UCSD-AML1 (cell line): Measurements from ENCODE around the gene SCD5.

Experiments used
- DNase-seq: peaks from one replicate; lab custom pipeline; 2025; ENCODE audit not compliant: unreplicated experiment; lab: John Stamatoyannopoulos, UW

SCD5 gene

DNA sequence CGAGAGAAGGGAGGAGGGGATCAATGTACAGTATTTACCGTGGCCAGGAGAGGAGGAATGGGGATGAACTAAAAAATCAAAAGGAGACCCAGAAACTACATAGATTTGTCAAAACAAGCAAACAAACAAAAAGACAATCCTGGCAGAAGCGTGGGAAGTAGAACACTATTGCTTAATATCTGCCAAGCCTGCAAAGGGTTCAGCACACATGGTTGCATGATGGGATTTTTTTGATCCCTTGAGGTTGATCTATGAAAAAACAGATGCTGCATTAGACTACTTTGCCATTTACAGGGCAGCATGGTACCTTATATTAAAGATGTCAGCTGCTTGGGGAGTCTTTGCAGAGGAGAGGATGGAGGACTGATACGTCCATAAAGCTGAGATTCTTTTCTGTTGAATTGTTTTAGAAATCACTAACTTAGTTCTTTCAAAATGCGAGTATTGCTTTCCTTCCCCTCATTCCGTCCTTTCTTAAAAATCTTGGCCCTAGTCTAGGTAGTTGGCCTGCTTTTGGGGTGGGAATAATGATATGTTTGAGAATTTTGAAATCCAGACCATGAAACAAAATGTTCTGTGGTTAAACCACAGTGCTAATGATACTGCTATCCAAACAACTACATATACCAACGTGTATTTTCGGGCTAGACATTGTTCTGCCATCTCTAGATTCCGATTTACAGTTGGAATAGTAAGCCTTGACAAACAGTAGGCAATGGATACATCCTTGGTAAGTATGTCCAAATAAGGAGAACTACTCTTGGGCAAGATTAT lies 197.2 kb downstream of the SCD5 start:
- DNase-seq: no peak

DNA sequence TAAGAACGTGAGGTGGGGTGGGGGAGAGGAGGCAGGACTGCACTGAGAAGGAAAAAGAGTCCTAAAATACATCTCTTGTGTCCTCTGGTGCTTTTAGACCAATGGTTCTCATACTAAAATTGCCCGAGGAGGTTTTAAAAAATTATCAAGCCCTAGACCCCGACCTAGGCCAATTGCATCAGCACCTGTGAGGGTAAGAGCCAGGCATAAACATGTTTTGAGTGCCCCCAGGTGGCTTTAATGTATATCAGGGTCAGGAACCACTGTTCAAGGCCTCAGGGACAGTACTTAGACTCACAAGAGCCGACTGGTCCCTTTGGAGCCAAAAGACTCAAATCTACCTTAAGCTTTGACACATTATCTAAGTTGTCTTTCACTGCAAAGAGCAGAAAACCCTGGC lies 199.3 kb downstream of the SCD5 start:
- no peak for DNase-seq

DNA sequence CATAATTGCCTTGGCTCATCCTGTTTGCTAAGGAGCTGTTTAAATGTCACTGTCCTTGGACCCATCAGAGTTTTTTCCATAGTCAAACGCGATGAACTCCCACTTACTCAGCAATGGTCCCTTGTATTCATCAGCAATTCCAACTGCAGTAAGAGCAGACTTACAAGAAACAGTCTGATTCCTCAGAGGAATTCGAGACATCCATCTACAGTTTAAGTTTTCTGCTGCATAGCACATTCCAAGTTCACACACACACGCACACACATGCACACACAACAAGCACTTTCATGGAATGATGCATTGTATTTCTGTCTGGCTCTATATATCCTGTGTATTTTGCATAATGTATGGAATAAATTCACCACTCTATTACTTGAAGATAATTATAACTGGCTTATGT lies 204.1 kb downstream of the SCD5 start:
- no peak for DNase-seq

DNA sequence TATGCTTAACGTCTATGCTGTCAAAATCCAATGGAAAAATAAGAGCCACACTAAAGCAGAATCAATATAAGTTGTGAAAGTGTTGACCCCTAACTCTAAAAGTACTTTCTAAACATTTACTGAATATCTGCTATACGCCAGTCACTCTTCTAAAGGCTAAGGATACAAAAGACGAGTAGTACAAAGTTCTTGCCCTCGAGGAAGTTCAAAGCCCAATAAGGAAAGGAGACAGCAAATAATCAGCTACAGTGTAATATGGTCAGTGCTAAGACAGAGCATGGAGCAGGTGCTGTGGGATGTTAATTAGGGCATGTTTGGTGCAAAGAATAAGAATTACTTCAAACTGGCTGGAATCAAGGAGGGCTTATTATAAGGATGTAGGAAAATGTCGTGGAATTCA lies 205.2 kb downstream of the SCD5 start:
- DNase-seq: no peak

DNA sequence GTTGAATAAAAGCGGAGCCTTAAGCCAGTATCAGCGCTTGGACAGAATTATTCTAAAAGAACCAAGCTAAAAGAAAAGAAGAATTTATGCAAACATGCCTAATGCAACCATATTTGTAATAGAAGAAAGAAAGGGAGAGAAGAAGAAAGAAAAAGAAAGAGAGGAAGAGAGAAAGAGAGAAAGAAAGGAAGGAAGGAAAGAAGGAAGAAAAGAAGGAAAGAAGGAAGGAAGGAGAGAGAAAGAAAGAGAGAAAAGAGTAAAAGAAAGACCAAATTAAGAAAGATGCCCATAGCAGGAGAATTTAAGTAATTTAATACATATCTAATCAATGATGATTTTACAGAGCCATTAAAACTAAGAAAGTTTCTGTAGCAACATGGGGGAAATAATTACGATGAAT lies 206.0 kb downstream of the SCD5 start:
- DNase-seq: no peak

- no peak for DNase-seq
Measured at GRCh38 chr4:82591592-82591991, 207.0 kb downstream of the SCD5 start.

DNA sequence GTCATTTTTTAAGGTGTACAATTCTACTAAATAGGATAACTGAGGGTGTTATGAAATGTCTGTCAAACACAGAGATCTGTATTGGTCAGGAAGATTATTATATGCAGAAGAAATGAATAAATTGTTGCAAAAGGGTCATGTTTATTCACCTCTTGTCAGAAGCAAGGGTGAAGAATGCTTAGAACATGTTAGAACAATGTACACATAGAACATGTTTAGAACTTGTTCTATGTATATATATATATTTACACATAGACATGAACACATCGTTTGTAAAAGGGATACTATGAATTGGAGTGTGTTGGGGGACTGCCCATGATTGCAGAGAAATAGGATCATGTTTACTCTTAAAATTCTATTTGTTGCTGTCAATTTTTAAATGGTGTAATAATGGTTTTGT lies 208.8 kb downstream of the SCD5 start:
- DNase-seq: no peak

- no peak for DNase-seq
Measured at GRCh38 chr4:82588771-82589270, 209.8 kb downstream of the SCD5 start.

GRCh38 chr4:82587826-82588540 lies 210.6 kb downstream of the SCD5 start:
- no peak for DNase-seq

- DNase-seq: no peak
Measured at GRCh38 chr4:82585690-82586435, 212.7 kb downstream of the SCD5 start.

DNA sequence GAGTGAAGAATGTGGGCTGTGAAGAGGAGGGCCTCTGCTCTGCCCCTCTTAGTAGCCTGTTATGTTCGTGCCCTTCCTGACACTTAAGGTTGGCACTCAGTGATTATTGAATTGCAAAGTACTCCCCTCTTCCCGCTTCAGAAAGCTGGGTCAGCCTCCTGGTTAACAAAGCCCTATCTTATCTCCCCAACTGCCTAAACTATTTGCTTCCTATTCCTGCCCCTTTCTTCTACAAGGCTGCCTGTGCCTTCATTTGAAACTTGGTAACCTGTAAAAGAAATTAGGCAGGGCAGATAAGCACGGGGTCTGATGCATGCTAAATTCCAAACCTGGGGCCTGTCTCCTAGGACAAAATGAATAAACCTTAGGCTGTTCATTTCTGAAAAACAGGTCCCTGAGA lies 213.7 kb downstream of the SCD5 start:
- no peak for DNase-seq

DNA sequence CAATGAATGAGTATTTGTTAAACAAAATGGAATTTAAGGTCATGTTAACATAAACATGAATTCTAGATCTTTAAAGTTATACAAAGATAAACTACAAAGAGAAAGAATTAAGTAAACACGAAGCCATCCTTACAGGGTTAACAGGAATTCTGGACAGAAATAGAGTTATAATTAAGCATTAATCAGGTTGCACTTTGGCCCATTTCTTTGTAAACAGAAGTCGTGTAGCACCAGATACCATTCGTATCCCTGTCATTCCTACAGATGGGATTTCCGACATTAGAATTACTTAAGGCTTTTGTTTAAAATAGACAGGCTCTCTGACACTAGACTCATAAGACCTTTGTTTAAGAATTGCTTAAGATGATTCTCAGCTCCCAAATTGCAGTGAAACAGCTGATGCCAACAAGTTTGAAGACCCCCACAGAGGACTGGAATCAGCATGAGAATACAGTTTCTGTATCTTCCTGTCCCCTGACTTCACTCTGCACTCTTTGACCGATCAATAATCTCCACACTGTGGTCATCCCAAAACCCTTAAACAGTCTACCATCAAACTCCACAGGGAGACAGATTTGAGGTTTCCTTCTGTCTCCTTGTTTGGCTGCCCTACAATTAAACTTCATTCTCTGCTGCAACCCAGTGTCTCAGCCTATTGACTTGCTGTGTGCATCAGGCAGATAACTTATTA lies 214.6 kb downstream of the SCD5 start:
- DNase-seq: no peak

- DNase-seq: no peak
Measured at GRCh38 chr4:82579932-82580331, 218.7 kb downstream of the SCD5 start.
